GM12878 (cell line): ENCODE data around the gene KDM4C. TPM values are rescaled to one million over a fixed set of nuclear protein-coding genes. Genes with fewer than 3 reads are reported as not detected.

Experiments used
- ATAC-seq: fragments of 200-7000 bp; cut with Tn5 transposase; 3 replicates; pipeline ENCODE4 v1.9.1; 2020; ENCODE audit warnings: mild to moderate bottlenecking, moderate library complexity
- BruUV-seq: library from RNA; stranded (reverse); fragments of 400-500 nt; replicated peaks from 2 replicates; lab custom pipeline; 2021; lab: Mats Ljungman, UMichigan
- CTCF ChIA-PET: fragments of 300-600 bp; sonication (Branson Sonifier 250); formaldehyde crosslinking; extraction: SDS; loops from one replicate; lab custom pipeline; 2021; ENCODE audit warnings: inconsistent platforms; lab: Yijun Ruan, JAX
- POLR2A ChIA-PET: fragments of 350-600 bp; formaldehyde crosslinking; extraction: SDS; loops from one replicate; lab custom pipeline; 2021; ENCODE audit warnings: inconsistent platforms; lab: Charles Lee
- RAD21 ChIA-PET: fragments of 300-600 bp; sonication (Branson Sonifier 250); formaldehyde crosslinking; loops from one replicate; lab custom pipeline; 2023; ENCODE audit warnings: antibody characterized with exemption; ENCODE audit not compliant: unreplicated experiment; lab: Charles Lee
- SMC1A ChIA-PET: fragments of 300-600 bp; sonication (Branson Sonifier 250); formaldehyde crosslinking; loops from one replicate; lab custom pipeline; 2023; ENCODE audit not compliant: unreplicated experiment, uncharacterized antibody; lab: Charles Lee
- DNase-seq: peaks from one replicate; pipeline ENCODE4 v3.0.0-alpha.2; 2011; ENCODE audit warnings: low read depth, low spot score
- FAIRE-seq: peaks from 3 replicates; lab custom pipeline; 2011; peaks lifted over from hg19 to GRCh38; lab: Jason Lieb, UNC
- H2AFZ ChIP-seq: 2 replicates; pipeline ENCODE4 v1.6.0; 2011; ENCODE audit warnings: low read depth, low read length, control low read depth; ENCODE audit not compliant: control insufficient read depth
- H3K27ac ChIP-seq: 2 replicates; pipeline ENCODE4 v1.5.1; 2011; ENCODE audit warnings: control low read depth; ENCODE audit not compliant: control insufficient read depth, insufficient read depth
- H3K27me3 ChIP-seq, 2 experiments: replicated peaks in 1 of 2; 2 replicates each; pipeline versions ENCODE4 v1.6.0 to v1.6.1; 2011; ENCODE audit warnings: low read length in 1 of 2; ENCODE audit not compliant: control insufficient read depth in 2 of 2, insufficient read depth in 2 of 2
- H3K36me3 ChIP-seq, 2 experiments: 2 replicates each; pipeline ENCODE4 v1.5.1; 2011; ENCODE audit warnings: low read length in 1 of 2; ENCODE audit not compliant: control insufficient read depth in 2 of 2, insufficient read depth in 2 of 2
- H3K4me1 ChIP-seq: 2 replicates; pipeline ENCODE4 v1.6.1; 2011; ENCODE audit warnings: mild to moderate bottlenecking, low read length, moderate library complexity, mixed read lengths; ENCODE audit not compliant: control insufficient read depth, insufficient read depth
- H3K4me2 ChIP-seq: 2 replicates; pipeline ENCODE4 v1.6.0; 2011; ENCODE audit warnings: control low read depth; ENCODE audit not compliant: control insufficient read depth, insufficient read depth
- H3K4me3 ChIP-seq: fragments of 200-600 bp; sonication (generic); 2 replicates; pipeline ENCODE4 v1.5.1; 2016
- H3K79me2 ChIP-seq: 2 replicates; pipeline ENCODE4 v1.6.0; 2011; ENCODE audit warnings: low read length; ENCODE audit not compliant: control insufficient read depth, insufficient read depth
- H3K9ac ChIP-seq: 2 replicates; pipeline ENCODE4 v1.8.0; 2011; ENCODE audit warnings: low read length, control low read depth, mixed read lengths; ENCODE audit not compliant: control insufficient read depth, insufficient read depth
- H3K9me3 ChIP-seq: replicated peaks from 3 replicates; pipeline ENCODE4 v1.5.1; 2011; ENCODE audit warnings: mild to moderate bottlenecking, low read length; ENCODE audit not compliant: control insufficient read depth, insufficient read depth
- H4K20me1 ChIP-seq: 2 replicates; pipeline ENCODE4 v1.6.0; 2011; ENCODE audit not compliant: control insufficient read depth, insufficient read depth
- BACH1 ChIP-seq: fragments of 450-650 bp; IDR thresholded peaks from 2 replicates; pipeline ENCODE4 v1.6.1; 2017; ENCODE audit warnings: mild to moderate bottlenecking, borderline replicate concordance
- BRCA1 ChIP-seq: IDR thresholded peaks from 2 replicates; pipeline ENCODE4 v1.6.1; 2011; ENCODE audit warnings: low read depth, low read length, improper control_type of control experiment
- CBFB ChIP-seq: IDR thresholded peaks from 2 replicates; pipeline ENCODE4 v1.6.1; 2016; ENCODE audit warnings: antibody characterized with exemption, low read depth
- CHD1 ChIP-seq: IDR thresholded peaks from 2 replicates; pipeline ENCODE4 v1.6.1; 2012; ENCODE audit warnings: low read depth, low read length, improper control_type of control experiment
- ESRRA ChIP-seq: IDR thresholded peaks from 2 replicates; pipeline ENCODE4 v1.6.1; 2012; ENCODE audit warnings: mild to moderate bottlenecking, low read length, improper control_type of control experiment
- FOXK2 ChIP-seq: fragments of 450-650 bp; IDR thresholded peaks from 2 replicates; pipeline ENCODE4 v1.6.1; 2017; ENCODE audit warnings: mild to moderate bottlenecking, moderate library complexity
- IKZF1 ChIP-seq: fragments of 450-650 bp; conservative IDR thresholded peaks from 2 replicates; pipeline ENCODE4 v1.6.1; 2017; ENCODE audit warnings: antibody characterized with exemption, mild to moderate bottlenecking
- IKZF2 ChIP-seq, 2 experiments: fragments of 450-650 bp; IDR thresholded peaks; 2 replicates each; pipeline ENCODE4 v1.6.1; 2017; ENCODE audit warnings: mild to moderate bottlenecking in 2 of 2, moderate library complexity in 2 of 2
- JUND ChIP-seq: IDR thresholded peaks from 2 replicates; pipeline ENCODE4 v1.6.1; 2012; ENCODE audit warnings: low read depth, mild to moderate bottlenecking, low read length, improper control_type of control experiment, moderate library complexity
- MEF2B ChIP-seq: fragments of 450-650 bp; IDR thresholded peaks from 2 replicates; pipeline ENCODE4 v1.6.1; 2018; ENCODE audit warnings: mild to moderate bottlenecking, moderate library complexity; ENCODE audit not compliant: partially characterized antibody, poor library complexity, severe bottlenecking
- POU2F2 ChIP-seq: IDR thresholded peaks from 3 replicates; pipeline ENCODE4 v1.6.1; 2011; ENCODE audit warnings: low read depth, mild to moderate bottlenecking, low read length, borderline replicate concordance
- SP1 ChIP-seq: IDR thresholded peaks from one replicate; pipeline ENCODE4 v1.6.1; 2011; ENCODE audit warnings: low read depth, low read length
- ZNF274 ChIP-seq: IDR thresholded peaks from one replicate; pipeline ENCODE4 v1.8.0; 2011; ENCODE audit not compliant: insufficient read length, insufficient read depth
- ZNF622 ChIP-seq: fragments of 450-650 bp; IDR thresholded peaks from 2 replicates; pipeline ENCODE4 v1.6.1; 2017; ENCODE audit warnings: mild to moderate bottlenecking, inconsistent platforms
- WGBS: methylation state at CpG from one replicate; pipeline ENCODE4 v1.1.6; 2016; ENCODE audit warnings: low lambda C conversion rate; ENCODE audit not compliant: insufficient replicate concordance, insufficient coverage; ENCODE audit errors: missing lambda C conversion rate; 5-methylcytosine and 5-hydroxymethylcytosine counted together
- in situ Hi-C: fragments of 300-500 bp; cut with MboI; formaldehyde crosslinking; loops from 9 replicates; pipeline ENCODE4 v1.14.3; 2018; ENCODE audit warnings: mixed read lengths
- intact Hi-C: fragments of 100-400 bp; cut with micrococcal nuclease; formaldehyde crosslinking; loops from one replicate; pipeline ENCODE4 v1.14.2; 2022; ENCODE audit not compliant: unreplicated experiment
- polyA plus RNA-seq, 11 experiments: library from polyadenylated mRNA; depleted of rRNA in 4 of 11; unstranded in 6 of 11; stranded (reverse) in 5 of 11; fragments of >200 nt; fragmentation: Nextera tagmentation in 4 of 11; fragmentation: Illumina TruSeq in 1 of 11; extraction: Ambion mirVana in 4 of 11; extraction: Trizol in 1 of 11; gene quantifications; 1 replicate in 1 of 11; 2 replicates in 10 of 11; pipeline versions ENCODE4 v1.2.1 to v1.2.3, GENCODE V29; 2011 to 2016; ENCODE audit warnings: inconsistent platforms in 2 of 11, missing spikeins in 2 of 11, low read depth in 1 of 11
- total RNA-seq, 4 experiments: library from RNA; depleted of rRNA in 3 of 4; stranded (reverse); fragments of >200 nt in 3 of 4; fragmentation: Illumina TruSeq in 1 of 4; extraction: Trizol in 1 of 4; gene quantifications; 2 replicates each; pipeline versions ENCODE4 v1.2.1 to v1.2.3, GENCODE V29; 2013 to 2021
- TF ChIP-seq, protein P1 (sequence below): fragments of 450-650 bp; IDR thresholded peaks from 2 replicates; pipeline ENCODE4 v1.6.1; 2016; ENCODE audit warnings: mild to moderate bottlenecking

The KDM4C gene
- total and polyA plus RNA-seq, 10 of the 15 experiments (the other 5 are each of a cell fraction or from before 2014, with no cell fraction given) = 6.8 to 41.2 (median 20.1) TPM

DNA sequence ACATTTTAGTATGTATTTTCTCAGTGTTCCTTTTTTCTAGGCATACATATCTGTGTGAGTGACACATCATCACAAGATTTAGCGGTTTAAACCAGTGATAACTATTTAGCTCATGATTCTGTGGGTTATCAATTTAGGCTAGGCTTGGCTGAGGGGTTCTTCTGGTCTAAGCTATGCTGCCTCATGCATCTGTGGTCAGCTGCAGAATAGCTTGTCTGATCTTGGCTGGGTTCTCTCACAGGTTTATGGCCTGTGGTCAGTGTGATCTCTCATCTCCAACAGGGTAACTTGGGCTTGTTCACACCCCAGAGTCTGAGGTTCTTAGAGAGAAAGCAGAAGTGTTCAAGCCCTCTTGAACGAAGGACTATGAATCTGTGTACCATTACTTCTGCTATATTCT, 363.3 kb downstream of the KDM4C start (continued):
- TF ChIP-seq ESRRA (no peak), MEF2B (no peak), POU2F2 (no peak), ZNF622 (no peak), CBFB (no peak), JUND (no peak)

GRCh38 chr9:7121664-7122063, 363.9 kb downstream of the KDM4C start:
- Histone ChIP-seq H3K4me3 (no peak overlapping the region), H3K9me3 (no peaks in the 10 kb centered on the region), H2AFZ (no peak overlapping the region), H3K4me2 (no peak overlapping the region), H3K36me3 (peaks cover 2 to 3% of the 10 kb centered on the region in 2 experiments; a peak in 3 of 4 replicates), H3K4me1 (peaks cover 9% of the 10 kb centered on the region), H3K79me2 (no peaks in the 10 kb centered on the region), H3K27ac (no peak overlapping the region; the same call in 1 of the 2 replicates), H3K9ac (no peak overlapping the region), H4K20me1 (no peaks in the 10 kb centered on the region), H3K27me3 (no peaks in the 10 kb centered on the region)
- intact Hi-C loops = no loop called here
- DNase-seq (no peak), ATAC-seq (no peak), FAIRE-seq (no peak)
- BruUV-seq = no TSS peak
- CTCF ChIA-PET = no interaction called here
- SMC1A ChIA-PET = no interaction called here
- TF ChIP-seq, protein P1, sequence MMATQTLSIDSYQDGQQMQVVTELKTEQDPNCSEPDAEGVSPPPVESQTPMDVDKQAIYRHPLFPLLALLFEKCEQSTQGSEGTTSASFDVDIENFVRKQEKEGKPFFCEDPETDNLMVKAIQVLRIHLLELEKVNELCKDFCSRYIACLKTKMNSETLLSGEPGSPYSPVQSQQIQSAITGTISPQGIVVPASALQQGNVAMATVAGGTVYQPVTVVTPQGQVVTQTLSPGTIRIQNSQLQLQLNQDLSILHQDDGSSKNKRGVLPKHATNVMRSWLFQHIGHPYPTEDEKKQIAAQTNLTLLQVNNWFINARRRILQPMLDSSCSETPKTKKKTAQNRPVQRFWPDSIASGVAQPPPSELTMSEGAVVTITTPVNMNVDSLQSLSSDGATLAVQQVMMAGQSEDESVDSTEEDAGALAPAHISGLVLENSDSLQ = no peak
- TF ChIP-seq ZNF274 (no peak), SP1 (no peak), IKZF1 (no peak), CHD1 (no peak), FOXK2 (no peak), BRCA1 (no peak), BACH1 (no peak), IKZF2 (IDR thresholded peaks at IDR 0.05) (no peak)
- RAD21 ChIA-PET = no interaction called here
- WGBS = 100% methylated on average over 1 of the region's 1 CpG
- POLR2A ChIA-PET = no interaction called here
- in situ Hi-C loops = no loop called here
